Bronchial epithelial cell (primary cell): Measurements from ENCODE around the gene DPM2. TPM values are rescaled to one million over a fixed set of nuclear protein-coding genes. Genes with fewer than 3 reads are reported as not detected.

Source experiments
- DNase-seq: peaks from one replicate; pipeline ENCODE4 v3.0.0-alpha.2; 2010; ENCODE audit warnings: low read depth
- FAIRE-seq: peaks from 2 replicates; lab custom pipeline; 2011; peaks lifted over from hg19 to GRCh38; lab: Jason Lieb, UNC
- H3K27me3 ChIP-seq: 2 replicates; pipeline ENCODE4 v1.5.1; 2011; ENCODE audit warnings: low read length; ENCODE audit not compliant: control insufficient read depth, insufficient read depth
- H3K36me3 ChIP-seq: 2 replicates; pipeline ENCODE4 v1.5.1; 2011; ENCODE audit warnings: low read length; ENCODE audit not compliant: control insufficient read depth, insufficient read depth
- H3K4me3 ChIP-seq: 2 replicates; pipeline ENCODE4 v1.5.1; 2011; ENCODE audit warnings: mild to moderate bottlenecking, low read depth, low read length, control low read depth
- total RNA-seq: library from RNA; depleted of rRNA; stranded (reverse); fragments of >200 nt; gene quantifications from 2 replicates; pipeline ENCODE4 v1.2.1, GENCODE V29; 2014
- TF ChIP-seq, protein P1 (sequence below): IDR thresholded peaks from 2 replicates; pipeline ENCODE4 v1.5.1; 2011; ENCODE audit warnings: mild to moderate bottlenecking, moderate library complexity, low read length, control low read depth, inconsistent platforms; ENCODE audit not compliant: insufficient read depth, severe bottlenecking

The DPM2 gene
- total RNA-seq, 1 donor from 2014 or later: 11.8 TPM

DNA sequence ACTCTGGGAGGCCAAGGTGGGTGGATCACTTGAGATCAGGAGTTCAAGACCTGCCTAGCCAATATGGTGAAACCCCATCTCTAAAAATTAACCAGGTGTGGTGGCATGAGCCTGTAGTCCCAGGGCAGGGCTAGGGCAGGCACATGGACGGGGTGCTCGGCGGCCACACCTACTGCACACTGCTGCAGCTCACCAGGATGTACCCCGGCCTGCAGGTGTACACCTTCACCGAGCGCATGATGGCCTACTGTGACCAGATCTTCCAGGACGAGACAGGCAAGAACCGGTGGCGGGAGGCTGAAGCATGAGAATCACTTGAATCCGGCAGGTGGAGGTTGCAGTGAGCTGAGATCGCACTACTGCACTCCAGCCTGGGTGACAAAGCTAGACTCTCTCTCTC lies 24.0 kb downstream of the DPM2 start:
- no peak for FAIRE-seq

DNA sequence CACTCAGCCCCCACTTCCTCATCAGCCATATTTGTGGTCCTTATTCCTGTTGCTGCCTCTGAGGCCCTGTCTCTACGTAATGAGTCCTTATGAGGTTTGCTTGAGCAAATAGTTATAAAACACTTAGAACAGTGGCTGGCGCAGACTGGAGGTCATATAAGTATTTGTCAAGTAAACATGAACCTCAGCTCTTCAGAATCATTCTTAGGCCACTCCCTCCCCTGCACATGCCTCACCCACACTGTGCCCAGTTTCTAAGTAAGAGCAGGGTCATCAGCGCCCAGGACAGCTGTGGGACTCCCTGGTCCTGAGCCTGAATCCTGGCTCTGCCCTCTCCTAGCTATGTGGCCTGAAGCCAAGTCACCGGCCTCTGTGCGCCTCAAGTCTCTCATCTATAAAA lies 24.8 kb downstream of the DPM2 start:
- FAIRE-seq: no peak
- no peak for DNase-seq
- peaks cover 27% of the 10 kb centered on the region for H3K36me3 ChIP-seq
- H3K27me3 ChIP-seq: no peaks in the 10 kb centered on the region
- TF ChIP-seq, protein P1, sequence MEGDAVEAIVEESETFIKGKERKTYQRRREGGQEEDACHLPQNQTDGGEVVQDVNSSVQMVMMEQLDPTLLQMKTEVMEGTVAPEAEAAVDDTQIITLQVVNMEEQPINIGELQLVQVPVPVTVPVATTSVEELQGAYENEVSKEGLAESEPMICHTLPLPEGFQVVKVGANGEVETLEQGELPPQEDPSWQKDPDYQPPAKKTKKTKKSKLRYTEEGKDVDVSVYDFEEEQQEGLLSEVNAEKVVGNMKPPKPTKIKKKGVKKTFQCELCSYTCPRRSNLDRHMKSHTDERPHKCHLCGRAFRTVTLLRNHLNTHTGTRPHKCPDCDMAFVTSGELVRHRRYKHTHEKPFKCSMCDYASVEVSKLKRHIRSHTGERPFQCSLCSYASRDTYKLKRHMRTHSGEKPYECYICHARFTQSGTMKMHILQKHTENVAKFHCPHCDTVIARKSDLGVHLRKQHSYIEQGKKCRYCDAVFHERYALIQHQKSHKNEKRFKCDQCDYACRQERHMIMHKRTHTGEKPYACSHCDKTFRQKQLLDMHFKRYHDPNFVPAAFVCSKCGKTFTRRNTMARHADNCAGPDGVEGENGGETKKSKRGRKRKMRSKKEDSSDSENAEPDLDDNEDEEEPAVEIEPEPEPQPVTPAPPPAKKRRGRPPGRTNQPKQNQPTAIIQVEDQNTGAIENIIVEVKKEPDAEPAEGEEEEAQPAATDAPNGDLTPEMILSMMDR: no peak
- H3K4me3 ChIP-seq: no peak overlapping the region

More for the DNA sequence above, 24.0 kb downstream of the DPM2 start:
- Histone ChIP-seq H3K27me3 (no peaks in the 10 kb centered on the region), H3K36me3 (peaks cover 20% of the 10 kb centered on the region), H3K4me3 (no peak overlapping the region)
- TF ChIP-seq, protein P1: no peak
- no peak for DNase-seq

- DNase-seq: no peak
- no peak overlapping the region for H3K4me3 ChIP-seq
- H3K36me3 ChIP-seq: peaks cover 27% of the 10 kb centered on the region
- no peak for FAIRE-seq
- no peaks in the 10 kb centered on the region for H3K27me3 ChIP-seq
- TF ChIP-seq, protein P1: no peak
Measured at GRCh38 chr9:127912296-127912695, 25.4 kb downstream of the DPM2 start.

GRCh38 chr9:127910613-127911205 lies 26.9 kb downstream of the DPM2 start:
- DNase-seq: no peak
- H3K36me3 ChIP-seq: peaks cover 27% of the 10 kb centered on the region
- FAIRE-seq: peak; percentile 64

DNA sequence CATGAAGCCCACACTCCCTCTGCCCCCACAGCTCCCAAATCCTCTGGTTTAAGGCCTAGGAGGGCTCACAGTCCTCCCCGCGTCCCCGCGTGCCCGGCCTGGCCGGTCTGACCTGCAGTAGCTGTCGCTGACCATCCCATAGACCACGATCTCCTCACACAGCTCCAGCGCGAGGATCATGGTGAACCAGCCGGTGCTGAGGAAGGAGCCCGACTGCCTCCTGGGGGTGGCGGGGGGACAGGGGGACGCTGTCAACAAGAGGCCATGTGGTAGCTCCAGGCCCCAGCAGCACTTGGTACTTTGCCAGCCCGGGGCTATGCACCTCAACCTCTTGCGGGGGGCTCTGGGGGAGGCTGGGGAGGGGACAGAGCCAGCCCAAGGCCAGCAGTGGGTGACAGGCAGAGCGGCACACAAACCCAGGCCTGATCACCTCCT lies 27.8 kb downstream of the DPM2 start:
- TF ChIP-seq, protein P1: no peak
- no peaks in the 10 kb centered on the region for H3K27me3 ChIP-seq
- FAIRE-seq (no peak), DNase-seq (no peak)
- no peak overlapping the region for H3K4me3 ChIP-seq
- peaks cover 27% of the 10 kb centered on the region for H3K36me3 ChIP-seq

More at GRCh38 chr9:127910613-127911205, 26.9 kb downstream of the DPM2 start:
- Histone ChIP-seq H3K4me3 (no peak overlapping the region), H3K27me3 (no peaks in the 10 kb centered on the region)
- TF ChIP-seq, protein P1: peak; percentile 28

DNA sequence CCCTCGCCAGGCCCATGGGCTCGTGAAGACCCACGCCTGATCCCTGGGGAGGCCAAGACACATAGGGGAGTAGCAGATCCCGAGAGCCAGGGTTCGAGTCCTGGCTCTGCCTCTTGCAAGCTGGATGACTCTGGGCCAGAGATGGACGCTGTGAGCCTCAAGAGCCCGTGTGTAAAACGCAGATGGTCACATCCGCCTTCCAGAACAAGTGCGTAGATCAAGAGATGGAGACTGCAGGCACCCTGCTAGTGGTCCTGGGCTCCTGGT lies 29.1 kb downstream of the DPM2 start:
- H3K36me3 ChIP-seq: peaks cover 27% of the 10 kb centered on the region
- TF ChIP-seq, protein P1: no peak
- FAIRE-seq: no peak
- H3K4me3 ChIP-seq: no peak overlapping the region
- no peaks in the 10 kb centered on the region for H3K27me3 ChIP-seq
- no peak for DNase-seq
